HG03457 (cell line): ENCODE measurements around the gene YLPM1.

ENCODE experiments used
- ATAC-seq: cut with Tn5 transposase; IDR thresholded peaks from one replicate; pipeline ENCODE4 v1.9.1; 2021; ENCODE audit warnings: moderate number of reproducible peaks; ENCODE audit not compliant: unreplicated experiment

YLPM1 gene

GRCh38 chr14:74785056-74785613, 22.0 kb downstream of the YLPM1 start:
- ATAC-seq: no peak

- ATAC-seq: no peak
Measured at GRCh38 chr14:74786796-74787315, 23.7 kb downstream of the YLPM1 start.

- ATAC-seq: no peak
Measured at GRCh38 chr14:74792249-74793039, 29.3 kb downstream of the YLPM1 start.

GRCh38 chr14:74793506-74794155, 30.5 kb downstream of the YLPM1 start:
- no peak for ATAC-seq

- ATAC-seq: no peak
Measured at GRCh38 chr14:74794947-74795346, 31.8 kb downstream of the YLPM1 start.

GRCh38 chr14:74799765-74800164, 36.6 kb downstream of the YLPM1 start:
- no peak for ATAC-seq

- ATAC-seq: no peak
Measured at GRCh38 chr14:74800780-74801179, 37.7 kb downstream of the YLPM1 start.

- ATAC-seq: no peak
Measured at GRCh38 chr14:74801396-74801795, 38.3 kb downstream of the YLPM1 start.

- ATAC-seq: no peak
Measured at GRCh38 chr14:74804219-74804825, 41.2 kb downstream of the YLPM1 start.

- ATAC-seq: no peak
Measured at GRCh38 chr14:74807853-74808545, 44.9 kb downstream of the YLPM1 start.

GRCh38 chr14:74816124-74816523, 53.0 kb downstream of the YLPM1 start:
- ATAC-seq: no peak

GRCh38 chr14:74820288-74820687, 57.2 kb downstream of the YLPM1 start:
- ATAC-seq: no peak

- no peak for ATAC-seq
Measured at GRCh38 chr14:74821267-74821915, 58.3 kb downstream of the YLPM1 start.

GRCh38 chr14:74824997-74825396, 61.9 kb downstream of the YLPM1 start:
- ATAC-seq: no peak

- ATAC-seq: no peak
Measured at GRCh38 chr14:74826574-74826973, 63.5 kb downstream of the YLPM1 start.

GRCh38 chr14:74829251-74829650, 66.1 kb downstream of the YLPM1 start:
- ATAC-seq: no peak

GRCh38 chr14:74832849-74833248, 69.7 kb downstream of the YLPM1 start:
- no peak for ATAC-seq

GRCh38 chr14:74834692-74835392, 71.7 kb downstream of the YLPM1 start:
- ATAC-seq: no peak

- ATAC-seq: no peak
Measured at GRCh38 chr14:74835645-74836250, 72.6 kb downstream of the YLPM1 start.
